BLaER1 treated with 17β-estradiol and CSF1 and Interleukin-3, amounts not matched to agents 10 nM and 100 nM (cell line): ENCODE results near the gene TLE2.
"Not testable (repeated sequence)": the region's sequence is repeated elsewhere in the genome, so short reads cannot be mapped to it uniquely, and the experiment has no call there.

ENCODE experiments used
- H3K27ac ChIP-seq, 11 experiments: shearing (Covaris generic); formaldehyde crosslinking; 2 replicates each; pipeline ENCODE4 v1.8.1; 2022
- H3K27me3 ChIP-seq, 11 experiments: shearing (Covaris generic); formaldehyde crosslinking; 2 replicates each; pipeline ENCODE4 v1.8.1; 2022
- H3K36me3 ChIP-seq, 11 experiments: shearing (Covaris generic); formaldehyde crosslinking; 2 replicates each; pipeline ENCODE4 v1.8.1; 2022
- H3K4me1 ChIP-seq, 10 experiments: shearing (Covaris generic); formaldehyde crosslinking; 2 replicates each; pipeline ENCODE4 v1.8.1; 2022
- H3K4me2 ChIP-seq, 11 experiments: shearing (Covaris generic); formaldehyde crosslinking; 2 replicates each; pipeline ENCODE4 v1.8.1; 2022
- H3K4me3 ChIP-seq, 10 experiments: shearing (Covaris generic); formaldehyde crosslinking; 2 replicates each; pipeline ENCODE4 v1.8.1; 2022
- H3K9ac ChIP-seq, 11 experiments: shearing (Covaris generic); formaldehyde crosslinking; 2 replicates each; pipeline ENCODE4 v1.8.1; 2022
- H3K9me3 ChIP-seq, 11 experiments: shearing (Covaris generic); formaldehyde crosslinking; replicated peaks in 1 of 11; 2 replicates each; pipeline ENCODE4 v1.8.1; 2022
- H4K20me1 ChIP-seq, 11 experiments: shearing (Covaris generic); formaldehyde crosslinking; 2 replicates each; pipeline ENCODE4 v1.8.1; 2022
- Cebpa-rat ChIP-seq, 11 experiments: shearing (Covaris generic); IDR thresholded peaks; 2 replicates each; pipeline ENCODE4 v1.8.1; 2022

The TLE2 gene

DNA sequence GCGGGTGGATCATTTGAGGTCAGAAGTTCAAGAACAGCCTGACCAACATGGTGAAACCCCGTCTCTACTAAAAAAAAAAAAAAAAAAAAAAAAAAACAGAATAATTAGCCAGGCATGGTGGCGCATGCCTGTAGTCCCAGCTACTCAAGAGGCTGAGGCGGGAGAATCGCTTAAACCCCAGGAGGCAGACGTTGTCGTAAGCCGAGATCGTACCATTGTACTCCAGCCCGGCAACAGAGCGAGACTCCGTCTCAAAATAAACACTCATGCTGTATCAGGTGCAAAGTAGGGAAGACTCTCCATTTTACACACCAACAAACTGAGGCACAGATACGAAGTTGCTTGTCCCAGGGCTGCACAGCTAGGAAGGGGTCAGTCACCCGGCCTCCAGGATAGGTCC, 36.1 kb downstream of the TLE2 start:
- no peak overlapping the region for H3K27ac ChIP-seq
- TF ChIP-seq Cebpa-rat (IDR thresholded peaks at IDR 0.05), result no peak
- no peaks in the 10 kb centered on the region for H4K20me1 ChIP-seq
- no peaks in the 10 kb centered on the region for H3K9me3 ChIP-seq
- no peaks in the 10 kb centered on the region for H3K27me3 ChIP-seq
- no peak overlapping the region for H3K9ac ChIP-seq
- no peak overlapping the region for H3K4me3 ChIP-seq
- H3K4me2 ChIP-seq, result peak overlapping the region in 5 of 11 experiments; percentile 28 to 45 (median 33); a peak in 7 of 22 replicates
- peaks cover 0 to 20% (median 15%) of the 10 kb centered on the region in 10 experiments; a peak in 15 of 20 replicates for H3K4me1 ChIP-seq
- H3K36me3 ChIP-seq, result no peaks in the 10 kb centered on the region

DNA sequence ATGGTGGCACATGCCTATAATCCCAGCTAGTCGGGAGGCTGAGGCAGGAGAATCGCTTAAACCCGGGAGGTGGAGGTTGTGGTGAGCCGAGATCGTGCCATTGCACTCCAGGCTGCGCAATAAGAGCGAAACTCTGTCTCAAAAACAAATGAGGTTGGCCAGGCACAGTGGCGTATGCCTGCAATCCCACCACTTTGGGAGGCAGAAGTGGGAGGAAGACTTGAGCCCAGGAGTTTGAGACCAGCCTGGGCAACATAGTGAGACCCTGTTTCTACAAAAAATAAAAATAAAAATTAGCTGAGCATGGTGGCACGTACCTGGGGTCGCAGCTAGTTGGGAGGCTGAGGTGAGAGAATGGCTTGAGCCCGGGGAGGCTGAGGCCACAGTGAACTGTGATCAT, 36.7 kb downstream of the TLE2 start:
- not testable (repeated sequence) for H4K20me1 ChIP-seq, H3K4me3 ChIP-seq, H3K9me3 ChIP-seq, H3K9ac ChIP-seq, H3K27ac ChIP-seq, H3K4me2 ChIP-seq, H3K27me3 ChIP-seq, H3K36me3 ChIP-seq
- peaks cover 5 to 23% (median 18%) of the 10 kb centered on the region in 10 experiments; a peak in 19 of 20 replicates for H3K4me1 ChIP-seq

DNA sequence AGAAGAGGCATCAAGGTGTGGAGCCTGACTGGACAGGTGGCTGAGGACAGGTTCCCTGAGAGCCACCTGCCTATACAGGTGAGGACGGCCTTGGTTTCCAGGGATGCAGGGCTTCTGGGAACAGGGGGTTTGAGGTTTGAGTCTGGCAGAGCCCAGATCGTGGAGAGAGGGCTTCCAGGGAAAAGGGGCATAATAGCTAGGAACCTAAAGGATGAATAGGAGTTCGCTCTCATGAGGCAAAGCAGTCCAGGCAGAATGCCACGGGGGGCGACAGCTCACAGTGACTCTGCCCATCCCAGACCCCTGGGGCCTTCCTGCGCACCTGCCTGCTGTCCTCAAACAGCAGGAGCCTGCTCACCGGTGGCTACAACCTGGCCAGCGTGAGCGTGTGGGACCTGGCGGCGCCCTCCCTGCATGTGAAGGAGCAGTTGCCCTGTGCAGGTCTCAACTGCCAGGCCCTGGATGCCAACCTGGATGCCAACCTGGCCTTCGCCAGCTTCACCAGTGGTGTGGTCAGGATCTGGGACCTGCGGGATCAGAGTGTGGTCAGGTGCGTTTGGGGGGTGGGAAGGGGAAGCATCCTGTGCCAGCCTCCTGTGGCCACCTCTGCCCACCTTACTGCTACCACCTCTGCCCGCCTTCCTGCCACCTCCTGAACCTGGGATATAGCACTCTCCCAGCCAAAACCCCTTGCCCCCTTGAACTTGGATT, 39.7 kb downstream of the TLE2 start:
- TF ChIP-seq Cebpa-rat (IDR thresholded peaks at IDR 0.05), result no peak
- no peak overlapping the region for H3K9ac ChIP-seq
- H3K36me3 ChIP-seq, result no peaks in the 10 kb centered on the region
- H3K4me2 ChIP-seq, result no peak overlapping the region
- no peaks in the 10 kb centered on the region for H3K9me3 ChIP-seq
- H3K4me1 ChIP-seq, result peaks cover 14 to 53% (median 43%) of the 10 kb centered on the region in 10 experiments; a peak in 19 of 20 replicates
- H3K27ac ChIP-seq, result no peak overlapping the region
- peaks cover 0 to 8% (median 0%) of the 10 kb centered on the region in 11 experiments; a peak in 2 of 22 replicates for H3K27me3 ChIP-seq
- no peak overlapping the region for H3K4me3 ChIP-seq
- no peaks in the 10 kb centered on the region for H4K20me1 ChIP-seq

DNA sequence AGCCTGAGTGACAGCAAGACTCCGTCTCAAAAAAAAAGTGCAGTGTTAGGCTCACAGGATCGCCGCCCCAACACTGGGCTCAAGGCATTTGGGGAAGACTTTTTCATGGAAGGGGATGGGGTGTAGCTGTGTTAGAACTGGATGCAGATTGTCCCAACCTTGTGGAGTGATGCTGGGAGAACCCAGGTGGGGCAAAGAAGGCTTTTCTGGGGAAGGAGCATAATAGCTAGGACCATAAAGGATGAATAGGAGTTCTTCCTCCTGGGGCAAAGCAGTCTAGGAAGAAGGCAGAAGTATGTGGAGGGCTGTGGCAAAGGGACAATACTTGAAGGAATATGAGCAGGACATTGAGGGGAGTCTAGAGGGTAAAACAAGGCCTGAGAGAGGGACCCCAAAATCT, 40.5 kb downstream of the TLE2 start:
- Histone ChIP-seq H3K9ac (no peak overlapping the region), H3K27ac (no peak overlapping the region), H3K36me3 (no peaks in the 10 kb centered on the region), H3K9me3 (no peaks in the 10 kb centered on the region), H3K27me3 (peaks cover 0 to 8% (median 0%) of the 10 kb centered on the region in 11 experiments; a peak in 2 of 22 replicates), H3K4me2 (peak overlapping the region in 3 of 11 experiments; percentile 15 to 98 (median 97); a peak in 1 of 22 replicates), H3K4me3 (no peak overlapping the region), H3K4me1 (peaks cover 22 to 61% (median 51%) of the 10 kb centered on the region in 10 experiments), H4K20me1 (no peaks in the 10 kb centered on the region)
- TF ChIP-seq Cebpa-rat (IDR thresholded peaks at IDR 0.05), result no peak

DNA sequence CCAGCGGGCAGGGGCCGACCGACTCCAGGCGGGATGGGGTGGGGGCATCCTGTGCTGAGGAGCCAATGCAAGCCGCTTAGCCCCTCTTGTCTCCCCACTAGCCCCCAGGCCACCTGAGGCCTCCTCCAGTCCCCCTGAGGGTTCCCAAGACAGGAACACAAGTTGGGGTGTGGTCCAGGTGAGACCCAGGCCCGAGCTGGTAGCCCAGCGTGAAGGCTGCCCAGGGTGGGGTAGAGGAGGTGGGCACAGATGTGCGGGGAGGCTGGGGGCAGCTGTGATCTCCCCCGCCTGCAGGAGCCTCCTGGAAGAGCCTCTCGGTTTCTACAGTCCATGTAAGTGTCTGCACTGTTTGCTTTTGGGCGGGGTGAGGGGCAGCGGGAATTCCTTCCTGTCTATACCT, 41.3 kb downstream of the TLE2 start:
- H3K4me3 ChIP-seq, result peak overlapping the region in 3 of 10 experiments; percentile 31 to 40 (median 39); a peak in 2 of 20 replicates
- TF ChIP-seq Cebpa-rat (IDR thresholded peaks at IDR 0.05), result no peak
- H3K27ac ChIP-seq, result peak overlapping the region in 6 of 11 experiments; percentile 34 to 59 (median 49); a peak in 8 of 22 replicates
- peak overlapping the region in 10 of 11 experiments; percentile 38 to 66 (median 53); a peak in 14 of 22 replicates for H3K9ac ChIP-seq
- H3K4me1 ChIP-seq, result peaks cover 29 to 62% (median 55%) of the 10 kb centered on the region in 10 experiments
- no peaks in the 10 kb centered on the region for H3K9me3 ChIP-seq
- H3K4me2 ChIP-seq, result peak overlapping the region; percentile 61 to 98 (median 92); a peak in 20 of 22 replicates
- H3K27me3 ChIP-seq, result peaks cover 0 to 8% (median 0%) of the 10 kb centered on the region in 11 experiments; a peak in 2 of 22 replicates
- no peaks in the 10 kb centered on the region for H3K36me3 ChIP-seq
- no peaks in the 10 kb centered on the region for H4K20me1 ChIP-seq

DNA sequence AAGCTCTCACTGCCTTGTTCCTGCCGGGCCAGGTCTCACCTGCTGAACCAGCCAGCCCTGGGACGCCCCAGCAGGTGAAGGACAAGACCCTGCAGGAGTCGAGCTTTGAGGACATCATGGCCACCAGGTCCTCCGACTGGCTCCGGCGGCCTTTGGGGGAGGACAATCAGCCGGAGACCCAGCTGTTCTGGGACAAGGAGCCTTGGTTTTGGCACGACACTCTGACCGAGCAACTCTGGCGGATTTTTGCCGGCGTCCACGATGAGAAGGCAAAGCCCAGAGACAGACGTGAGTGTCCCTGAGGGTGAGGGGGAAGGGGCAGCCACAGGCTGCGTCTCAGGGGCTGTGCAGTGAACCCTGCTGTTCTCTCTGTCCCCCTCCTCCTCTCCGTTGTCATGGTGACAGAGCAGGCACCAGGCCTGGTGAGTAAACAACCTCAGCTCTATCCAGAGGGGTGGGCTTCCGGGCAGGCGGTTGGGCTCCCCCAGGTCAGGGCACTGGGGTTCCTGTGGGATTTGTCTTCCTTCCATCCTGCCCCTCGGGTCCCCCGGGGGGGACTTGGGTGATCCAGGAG, 42.0 kb downstream of the TLE2 start:
- peak overlapping the region; percentile 61 to 98 (median 92) for H3K4me2 ChIP-seq

GRCh38 chr19:2984215-2984528, 44.9 kb downstream of the TLE2 start:
- H3K4me3 ChIP-seq, result peak overlapping the region; percentile 21 to 68 (median 46); a peak in 15 of 20 replicates
- TF ChIP-seq Cebpa-rat (IDR thresholded peaks at IDR 0.05), result no peak; a peak in 1 of 22 replicates
- H3K4me1 ChIP-seq, result peaks cover 29 to 92% (median 85%) of the 10 kb centered on the region in 10 experiments
- no peaks in the 10 kb centered on the region for H4K20me1 ChIP-seq
- H3K27ac ChIP-seq, result peak overlapping the region in 8 of 11 experiments; percentile 44 to 80 (median 68); a peak in 15 of 22 replicates
- peaks cover 0 to 12% (median 0%) of the 10 kb centered on the region in 11 experiments; a peak in 2 of 22 replicates for H3K27me3 ChIP-seq
- no peaks in the 10 kb centered on the region for H3K9me3 ChIP-seq
- H3K36me3 ChIP-seq, result no peaks in the 10 kb centered on the region
- H3K4me2 ChIP-seq, result peak overlapping the region; percentile 79 to 98 (median 92)
- H3K9ac ChIP-seq, result peak overlapping the region in 10 of 11 experiments; percentile 20 to 74 (median 55); a peak in 20 of 22 replicates

More for the DNA sequence above, 42.0 kb downstream of the TLE2 start:
- Histone ChIP-seq H3K36me3 (no peaks in the 10 kb centered on the region), H3K27me3 (peaks cover 0 to 12% (median 0%) of the 10 kb centered on the region in 11 experiments; a peak in 2 of 22 replicates), H3K9me3 (no peaks in the 10 kb centered on the region), H3K4me1 (peaks cover 29 to 69% (median 62%) of the 10 kb centered on the region in 10 experiments), H3K4me3 (peak overlapping the region in 7 of 10 experiments; percentile 12 to 40 (median 31); a peak in 7 of 20 replicates), H4K20me1 (no peaks in the 10 kb centered on the region), H3K9ac (peak overlapping the region; percentile 7 to 66 (median 52); a peak in 19 of 22 replicates), H3K27ac (peak overlapping the region in 9 of 11 experiments; percentile 2 to 59 (median 46); a peak in 12 of 22 replicates)
- no peak for TF ChIP-seq Cebpa-rat (IDR thresholded peaks at IDR 0.05)

DNA sequence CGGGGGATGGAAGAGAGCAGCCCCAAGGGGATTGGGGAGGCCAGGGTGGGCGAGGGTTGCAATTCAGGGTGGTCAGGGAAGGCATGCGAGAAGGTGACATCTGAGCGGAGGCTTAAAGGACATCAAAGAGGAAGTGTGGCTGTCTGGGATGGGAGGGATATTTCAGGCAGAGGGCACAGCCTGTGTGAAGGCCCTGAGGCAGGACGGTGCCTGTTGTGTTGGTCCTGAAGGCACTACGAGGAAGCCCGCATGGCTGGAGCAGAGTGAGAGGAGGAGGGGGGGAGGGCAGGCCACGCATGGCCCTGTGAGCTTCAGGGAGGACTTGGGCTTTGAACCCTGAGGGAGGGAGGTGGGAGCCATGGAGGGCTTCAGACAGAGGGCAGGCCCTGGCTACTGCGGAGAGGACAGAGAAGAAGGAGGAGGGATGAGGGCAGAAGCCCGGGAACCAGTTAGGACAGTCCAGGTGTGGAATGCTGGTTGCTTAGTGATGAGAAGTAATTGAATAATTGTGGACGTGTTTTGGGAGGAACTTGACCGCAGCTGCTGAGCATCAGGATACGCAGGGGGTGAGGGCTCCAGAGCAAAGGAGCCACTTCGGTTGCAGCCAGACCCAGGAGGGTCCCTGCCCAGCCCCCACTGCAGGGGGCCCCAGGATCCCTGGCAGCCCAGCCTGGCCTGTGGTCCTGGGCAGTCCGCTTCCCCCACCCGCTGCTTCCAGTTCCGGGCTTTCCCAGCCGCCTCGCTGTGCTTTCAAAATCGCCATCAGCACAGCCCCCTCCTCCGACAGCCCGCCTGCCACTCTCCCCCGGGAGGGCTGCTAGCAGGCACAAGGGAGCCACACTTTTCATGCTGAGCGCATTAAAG, 45.5 kb downstream of the TLE2 start:
- peak in 1 of 11 experiments; percentile 74; a peak in 2 of 22 replicates for TF ChIP-seq Cebpa-rat (IDR thresholded peaks at IDR 0.05)
- H3K4me2 ChIP-seq, result peak overlapping the region; percentile 79 to 98 (median 92)
- peaks cover 29 to 95% (median 86%) of the 10 kb centered on the region in 10 experiments for H3K4me1 ChIP-seq
- H3K9me3 ChIP-seq, result no peaks in the 10 kb centered on the region
- H3K4me3 ChIP-seq, result peak overlapping the region; percentile 21 to 68 (median 46); a peak in 17 of 20 replicates
- peak overlapping the region in 10 of 11 experiments; percentile 20 to 74 (median 55); a peak in 20 of 22 replicates for H3K9ac ChIP-seq
- peaks cover 0 to 12% (median 0%) of the 10 kb centered on the region in 11 experiments; a peak in 2 of 22 replicates for H3K27me3 ChIP-seq
- H3K27ac ChIP-seq, result peak overlapping the region in 9 of 11 experiments; percentile 6 to 80 (median 67); a peak in 18 of 22 replicates
- H4K20me1 ChIP-seq, result no peaks in the 10 kb centered on the region
- no peaks in the 10 kb centered on the region for H3K36me3 ChIP-seq
